Mesenchymal stem cell (in vitro differentiated cells and primary cell): Measurements from ENCODE around the gene UBE2G1.

ENCODE experiments used
- DNase-seq: peaks from one replicate; pipeline ENCODE4 v3.0.0-alpha.2; 2013
- H2AFZ ChIP-seq: one replicate; pipeline ENCODE4 v1.6.1; 2013; ENCODE audit warnings: low read depth, mild to moderate bottlenecking, control low read depth, inconsistent platforms, low read length, moderate library complexity
- H2AK5ac ChIP-seq: 2 replicates; pipeline ENCODE4 v1.6.1; 2013; ENCODE audit warnings: low read length, moderate library complexity, mild to moderate bottlenecking, inconsistent platforms; ENCODE audit not compliant: severe bottlenecking
- H2BK120ac ChIP-seq: one replicate; pipeline ENCODE4 v1.6.1; 2013; ENCODE audit warnings: low read depth, mild to moderate bottlenecking, inconsistent platforms, low read length, moderate library complexity
- H2BK12ac ChIP-seq, 2 experiments: one replicate each; pipeline ENCODE4 v1.6.1; 2013; ENCODE audit warnings: inconsistent platforms in 2 of 2, low read length in 2 of 2, mild to moderate bottlenecking in 2 of 2, moderate library complexity in 2 of 2, control low read depth in 1 of 2
- H2BK15ac ChIP-seq: one replicate; pipeline ENCODE4 v1.6.1; 2013; ENCODE audit warnings: mild to moderate bottlenecking, low read depth, inconsistent platforms; ENCODE audit not compliant: poor library complexity, severe bottlenecking
- H2BK5ac ChIP-seq: 2 replicates; pipeline ENCODE4 v1.6.1; 2013; ENCODE audit warnings: low read depth, mild to moderate bottlenecking, low read length, control low read depth, inconsistent platforms; ENCODE audit not compliant: poor library complexity, severe bottlenecking
- H3K14ac ChIP-seq, 2 experiments: one replicate each; pipeline ENCODE4 v1.6.1; 2013; ENCODE audit warnings: inconsistent platforms in 2 of 2, low read length in 2 of 2, control low read depth in 1 of 2, mild to moderate bottlenecking in 1 of 2, moderate library complexity in 1 of 2
- H3K18ac ChIP-seq, 2 experiments: one replicate each; pipeline ENCODE4 v1.6.1; 2013; ENCODE audit warnings: inconsistent platforms in 2 of 2, low read length in 2 of 2, control low read depth in 1 of 2, low read depth in 1 of 2, mild to moderate bottlenecking in 1 of 2
- H3K23ac ChIP-seq, 2 experiments: one replicate each; pipeline ENCODE4 v1.6.1; 2013; ENCODE audit warnings: inconsistent platforms in 2 of 2, low read length in 2 of 2, mild to moderate bottlenecking in 2 of 2, moderate library complexity in 2 of 2, control low read depth in 1 of 2
- H3K27ac ChIP-seq: 2 replicates; pipeline ENCODE4 v1.5.1; 2013; ENCODE audit warnings: mild to moderate bottlenecking, moderate library complexity, low read length, control low read depth, inconsistent platforms; ENCODE audit not compliant: poor library complexity, severe bottlenecking
- H3K27me3 ChIP-seq, 2 experiments: 2 replicates each; pipeline versions ENCODE4 v1.6.1 to v1.7.0; 2013; ENCODE audit warnings: low read length in 2 of 2, mild to moderate bottlenecking in 2 of 2, moderate library complexity in 2 of 2, control low read depth in 1 of 2, inconsistent platforms in 1 of 2; ENCODE audit not compliant: control insufficient read depth in 1 of 2, insufficient read depth in 1 of 2
- H3K36me3 ChIP-seq, 2 experiments: 2 replicates each; pipeline versions ENCODE4 v1.6.1 to v1.7.0; 2013; ENCODE audit warnings: low read length in 2 of 2, control low read depth in 1 of 2, inconsistent platforms in 1 of 2, low read depth in 1 of 2, mild to moderate bottlenecking in 1 of 2; ENCODE audit not compliant: insufficient read depth in 2 of 2, control insufficient read depth in 1 of 2
- H3K4ac ChIP-seq, 2 experiments: one replicate each; pipeline ENCODE4 v1.6.1; 2013; ENCODE audit warnings: inconsistent platforms in 2 of 2, low read length in 2 of 2, mild to moderate bottlenecking in 2 of 2, moderate library complexity in 2 of 2, control low read depth in 1 of 2, low read depth in 1 of 2
- H3K4me1 ChIP-seq: 2 replicates; pipeline ENCODE4 v1.6.1; 2013; ENCODE audit warnings: low read depth, low read length, control low read depth; ENCODE audit not compliant: control insufficient read depth, insufficient read depth
- H3K4me2 ChIP-seq: 2 replicates; pipeline ENCODE4 v1.6.1; 2013; ENCODE audit warnings: low read length, mild to moderate bottlenecking, inconsistent platforms; ENCODE audit not compliant: poor library complexity, severe bottlenecking
- H3K4me3 ChIP-seq, 2 experiments: 2 replicates each; pipeline versions ENCODE4 v1.5.1 to v1.7.0; 2013; ENCODE audit warnings: low read length in 2 of 2, mild to moderate bottlenecking in 2 of 2, control low read depth in 1 of 2, low read depth in 1 of 2; ENCODE audit not compliant: insufficient read depth in 1 of 2
- H3K79me1 ChIP-seq: replicated peaks from 2 replicates; pipeline ENCODE4 v1.6.1; 2013; ENCODE audit warnings: mild to moderate bottlenecking, control low read depth, low read length, inconsistent platforms; ENCODE audit not compliant: poor library complexity, severe bottlenecking
- H3K9ac ChIP-seq: 2 replicates; pipeline ENCODE4 v1.7.0; 2013; ENCODE audit warnings: mild to moderate bottlenecking, low read length, moderate library complexity
- H3K9me3 ChIP-seq: 2 replicates; pipeline ENCODE4 v1.7.0; 2013; ENCODE audit warnings: mild to moderate bottlenecking, low read length; ENCODE audit not compliant: control insufficient read depth
- H4K8ac ChIP-seq: one replicate; pipeline ENCODE4 v1.6.1; 2013; ENCODE audit warnings: inconsistent platforms, mild to moderate bottlenecking, low read length, moderate library complexity
- H4K91ac ChIP-seq: one replicate; pipeline ENCODE4 v1.6.1; 2013; ENCODE audit warnings: mild to moderate bottlenecking, low read length, inconsistent platforms
- WGBS: methylation state at CpG from one replicate; pipeline ENCODE4 v1.1.7; 2013; ENCODE audit warnings: mixed read lengths; 5-methylcytosine and 5-hydroxymethylcytosine counted together

The UBE2G1 gene

DNA sequence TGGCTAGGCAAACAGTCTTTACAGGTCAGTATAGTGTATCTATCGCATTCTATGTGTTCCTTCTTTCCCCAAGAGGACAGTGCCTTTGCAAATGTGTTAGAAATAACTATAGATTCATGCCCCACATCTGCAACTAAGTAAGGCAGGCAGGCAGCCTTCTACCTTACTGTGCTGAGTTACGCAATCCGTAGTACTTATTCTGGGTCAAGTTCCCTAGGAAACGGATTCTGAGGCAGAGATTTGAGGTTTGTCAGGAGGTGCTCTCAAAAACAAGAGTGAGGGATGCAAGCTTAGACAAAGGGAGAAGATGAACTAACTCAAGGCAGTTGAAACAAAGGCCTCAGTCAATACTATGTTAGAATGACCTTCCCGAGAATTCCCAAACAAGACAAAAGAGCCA, 90.0 kb downstream of the UBE2G1 start:
- DNase-seq: no peak
- H3K18ac ChIP-seq: no peak overlapping the region
- no peak overlapping the region for H3K23ac ChIP-seq
- no peak overlapping the region for H4K91ac ChIP-seq
- peaks cover 28% of the 10 kb centered on the region for H3K79me1 ChIP-seq
- H2AFZ ChIP-seq: no peak overlapping the region
- H4K8ac ChIP-seq: no peak overlapping the region
- no peak overlapping the region for H2BK5ac ChIP-seq
- no peak overlapping the region for H2AK5ac ChIP-seq
- no peak overlapping the region for H3K4me3 ChIP-seq
- no peak overlapping the region for H2BK120ac ChIP-seq
- no peak overlapping the region for H2BK12ac ChIP-seq
- 98% methylated on average over 5 of the region's 5 CpGs for WGBS
- no peak overlapping the region for H3K27ac ChIP-seq
- H3K4me1 ChIP-seq: no peaks in the 10 kb centered on the region
- H3K36me3 ChIP-seq: peaks cover 9 to 36% of the 10 kb centered on the region in 2 experiments
- H3K27me3 ChIP-seq: no peaks in the 10 kb centered on the region
- H3K4me2 ChIP-seq: no peak overlapping the region
- no peak overlapping the region for H3K4ac ChIP-seq
- H3K9me3 ChIP-seq: no peaks in the 10 kb centered on the region
- H2BK15ac ChIP-seq: no peak overlapping the region
- no peak overlapping the region for H3K9ac ChIP-seq
- H3K14ac ChIP-seq: no peak overlapping the region

- H2BK12ac ChIP-seq: no peak overlapping the region
- H3K27me3 ChIP-seq: no peaks in the 10 kb centered on the region
- H3K79me1 ChIP-seq: peaks cover 28% of the 10 kb centered on the region
- no peak overlapping the region for H2BK120ac ChIP-seq
- H3K9me3 ChIP-seq: no peaks in the 10 kb centered on the region
- WGBS: 97% methylated on average over 4 of the region's 4 CpGs
- no peak overlapping the region for H2AK5ac ChIP-seq
- H3K4ac ChIP-seq: no peak overlapping the region
- H3K9ac ChIP-seq: no peak overlapping the region
- H3K14ac ChIP-seq: no peak overlapping the region
- DNase-seq: no peak
- no peak overlapping the region for H4K91ac ChIP-seq
- H2BK5ac ChIP-seq: no peak overlapping the region
- no peak overlapping the region for H3K4me2 ChIP-seq
- H2AFZ ChIP-seq: no peak overlapping the region
- H3K4me3 ChIP-seq: no peak overlapping the region
- H3K4me1 ChIP-seq: no peaks in the 10 kb centered on the region
- no peak overlapping the region for H3K23ac ChIP-seq
- H3K18ac ChIP-seq: no peak overlapping the region
- H2BK15ac ChIP-seq: no peak overlapping the region
- H4K8ac ChIP-seq: no peak overlapping the region
- no peak overlapping the region for H3K27ac ChIP-seq
- peaks cover 5 to 50% of the 10 kb centered on the region in 2 experiments for H3K36me3 ChIP-seq
Measured at GRCh38 chr17:4272972-4273368, 93.5 kb downstream of the UBE2G1 start.

DNA sequence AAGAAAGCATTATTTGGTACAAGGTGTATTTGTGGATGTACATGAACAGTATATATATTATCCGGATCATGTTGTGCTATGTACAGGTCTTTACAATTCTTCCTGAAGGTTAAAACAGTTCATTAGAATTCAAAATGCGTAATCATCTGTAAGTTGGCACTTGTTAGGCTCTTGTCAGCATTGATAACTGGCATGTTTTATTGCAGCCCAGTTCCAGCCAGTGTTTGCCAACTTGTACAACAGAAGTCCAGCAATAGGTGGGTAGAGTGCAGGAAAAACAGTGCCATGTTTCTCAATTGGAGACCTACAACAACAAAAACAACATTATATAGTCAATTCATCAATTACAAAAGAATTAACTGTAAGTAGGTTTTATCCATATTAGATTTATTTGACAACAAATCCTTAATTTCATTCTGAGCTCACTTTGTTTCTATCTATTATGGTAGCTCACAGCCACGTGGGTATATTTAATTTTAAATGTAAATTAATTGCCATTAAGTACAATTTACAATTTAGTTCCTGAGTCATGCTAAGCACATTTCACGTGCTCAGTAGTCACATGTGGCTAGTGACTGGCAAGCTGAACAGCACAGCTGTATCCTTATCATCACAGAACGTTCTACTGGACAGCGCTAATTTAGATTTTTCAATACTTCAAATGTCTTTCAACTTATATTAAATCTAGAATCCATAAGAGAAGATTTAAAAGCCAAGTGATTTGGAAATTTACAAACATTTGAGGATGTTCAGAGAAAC, 94.1 kb downstream of the UBE2G1 start:
- Histone ChIP-seq H3K79me1 (peaks cover 25% of the 10 kb centered on the region), H2BK12ac (no peak overlapping the region), H3K27me3 (no peaks in the 10 kb centered on the region), H2AFZ (no peak overlapping the region), H2AK5ac (no peak overlapping the region), H2BK15ac (no peak overlapping the region), H3K4me2 (no peak overlapping the region), H3K23ac (no peak overlapping the region), H3K36me3 (peaks cover 6 to 52% of the 10 kb centered on the region in 2 experiments), H4K8ac (no peak overlapping the region), H3K9me3 (no peaks in the 10 kb centered on the region), H3K4ac (no peak overlapping the region), H3K18ac (no peak overlapping the region), H3K14ac (no peak overlapping the region), H4K91ac (no peak overlapping the region), H3K4me3 (no peak overlapping the region), H2BK120ac (no peak overlapping the region), H3K9ac (no peak overlapping the region), H2BK5ac (no peak overlapping the region), H3K4me1 (no peaks in the 10 kb centered on the region), H3K27ac (no peak overlapping the region)
- WGBS: 99% methylated on average over 4 of the region's 6 CpGs
- DNase-seq: no peak

DNA sequence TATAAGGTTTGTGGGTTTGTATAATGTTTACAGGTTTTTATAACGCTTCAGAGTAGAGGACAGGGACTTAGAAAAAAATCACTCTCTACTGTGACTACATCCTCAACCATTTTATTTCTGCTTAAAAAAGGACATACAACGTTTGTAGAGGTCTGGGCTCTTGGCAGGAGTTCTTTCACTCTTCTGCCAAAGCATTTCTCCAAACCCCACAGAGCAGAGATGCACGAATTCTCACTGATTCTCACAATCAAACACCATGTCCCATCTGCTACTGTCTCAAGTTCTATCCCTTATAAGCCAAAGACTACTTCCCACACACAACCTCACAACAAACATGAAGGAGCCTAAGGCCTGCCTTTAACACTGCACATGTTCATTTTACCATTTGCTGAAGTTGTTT, 95.7 kb downstream of the UBE2G1 start:
- H2BK120ac ChIP-seq: no peak overlapping the region

More for the DNA sequence above, 95.7 kb downstream of the UBE2G1 start:
- Histone ChIP-seq H3K9me3 (no peaks in the 10 kb centered on the region), H4K8ac (no peak overlapping the region), H3K36me3 (peaks cover 7 to 44% of the 10 kb centered on the region in 2 experiments), H3K9ac (no peak overlapping the region), H3K14ac (no peak overlapping the region), H3K23ac (no peak overlapping the region), H2BK5ac (no peak overlapping the region), H2BK12ac (no peak overlapping the region), H3K4ac (no peak overlapping the region), H3K27ac (no peak overlapping the region), H3K4me3 (no peak overlapping the region), H2AK5ac (no peak overlapping the region), H3K18ac (no peak overlapping the region), H3K79me1 (peaks cover 14% of the 10 kb centered on the region), H3K27me3 (no peaks in the 10 kb centered on the region), H3K4me1 (no peaks in the 10 kb centered on the region), H3K4me2 (no peak overlapping the region), H2AFZ (no peak overlapping the region), H4K91ac (no peak overlapping the region), H2BK15ac (no peak overlapping the region)
- DNase-seq: no peak
- WGBS: 96% methylated on average over 3 of the region's 3 CpGs
